Fibroblast of the conjunctiva (primary cell): ENCODE results near the gene WDR37.

Source experiments
- DNase-seq: peaks from one replicate; pipeline ENCODE4 v3.0.0-alpha.2; 2010; ENCODE audit warnings: low read depth

The WDR37 gene

GRCh38 chr10:1128649-1129048, 72.5 kb downstream of the WDR37 start:
- no peak for DNase-seq

- DNase-seq: no peak
These were observed 74.0 kb downstream of the WDR37 start for GRCh38 chr10:1130226-1130625.

GRCh38 chr10:1130995-1131790, 75.0 kb downstream of the WDR37 start:
- no peak for DNase-seq

DNA sequence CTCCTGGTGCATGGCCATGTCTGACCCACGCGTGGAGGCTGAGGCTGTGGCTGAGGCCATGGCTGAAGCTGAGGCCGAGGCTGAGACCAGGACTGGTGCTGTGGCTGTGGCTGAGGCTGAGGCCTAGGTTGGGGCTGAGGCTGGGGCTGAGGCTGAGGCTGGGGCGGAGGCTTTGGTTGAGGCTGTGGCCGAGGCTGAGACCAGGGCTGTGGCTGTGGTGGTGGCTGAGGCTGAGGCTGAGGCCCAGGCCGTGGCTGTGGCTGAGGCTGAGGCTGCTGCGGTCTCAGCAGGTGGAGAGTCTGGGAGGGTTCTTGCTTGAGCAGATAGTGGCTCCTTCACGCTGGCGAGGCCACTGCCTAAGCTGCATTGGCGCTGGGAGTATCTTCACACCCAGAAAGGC, 76.4 kb downstream of the WDR37 start:
- DNase-seq: no peak

GRCh38 chr10:1133495-1134045, 77.4 kb downstream of the WDR37 start:
- DNase-seq: no peak

DNA sequence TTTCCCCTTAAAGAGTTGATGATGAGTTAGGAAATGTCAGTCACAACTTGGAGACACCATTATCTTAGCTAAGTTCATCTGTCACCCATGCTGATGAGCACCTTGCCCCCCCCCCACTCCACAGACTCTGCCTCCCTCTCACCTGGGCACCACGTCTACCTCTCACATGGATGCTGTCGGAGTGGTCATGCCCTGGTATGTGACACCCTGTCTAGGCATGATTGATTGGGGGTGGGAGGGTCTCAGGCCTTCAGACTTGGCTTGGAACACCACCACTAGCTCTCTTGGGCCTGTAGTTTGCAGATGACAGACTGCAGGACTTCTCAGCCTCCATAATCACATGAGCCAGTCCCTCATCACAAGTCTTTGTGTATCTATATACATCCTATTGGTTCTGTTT, 78.0 kb downstream of the WDR37 start:
- no peak for DNase-seq

DNA sequence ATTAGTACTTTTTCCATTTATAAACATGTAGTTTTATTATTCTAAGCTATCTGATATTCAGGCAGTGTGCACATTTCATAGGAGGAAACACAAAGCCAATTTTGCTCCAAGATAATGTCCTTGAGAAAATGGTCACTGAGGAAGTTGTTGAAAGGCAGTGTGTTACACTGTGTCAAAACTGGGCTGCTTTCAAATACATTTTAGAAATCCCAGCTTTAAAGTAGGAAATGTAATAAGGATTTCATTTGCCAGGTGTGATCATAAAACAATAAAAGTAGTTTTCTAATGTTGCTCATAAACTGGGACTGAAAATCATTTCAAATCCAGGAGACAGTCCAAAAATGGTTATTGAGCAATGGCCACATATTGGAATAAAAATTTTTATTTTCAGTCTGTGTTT, 80.1 kb downstream of the WDR37 start:
- no peak for DNase-seq

GRCh38 chr10:1137499-1138163, 81.4 kb downstream of the WDR37 start:
- no peak for DNase-seq

DNA sequence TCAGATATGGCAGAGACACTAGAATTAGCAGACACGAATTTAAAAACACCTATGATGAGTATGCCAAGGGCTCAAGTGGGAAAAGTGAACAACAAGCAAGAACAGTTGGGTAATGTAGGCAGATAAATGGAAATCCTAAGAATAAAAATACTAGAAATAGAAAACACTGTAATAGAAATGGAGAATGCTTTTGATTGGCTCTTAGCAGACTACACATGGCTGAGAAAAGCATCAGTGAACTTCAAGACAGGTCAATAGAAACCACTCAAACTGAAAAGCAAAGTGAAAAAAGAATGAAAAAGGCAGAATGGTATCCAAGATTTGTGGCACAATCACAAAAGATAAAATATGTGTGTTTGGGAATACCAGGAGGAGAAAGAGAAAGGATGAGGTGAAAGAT, 82.3 kb downstream of the WDR37 start:
- no peak for DNase-seq

DNA sequence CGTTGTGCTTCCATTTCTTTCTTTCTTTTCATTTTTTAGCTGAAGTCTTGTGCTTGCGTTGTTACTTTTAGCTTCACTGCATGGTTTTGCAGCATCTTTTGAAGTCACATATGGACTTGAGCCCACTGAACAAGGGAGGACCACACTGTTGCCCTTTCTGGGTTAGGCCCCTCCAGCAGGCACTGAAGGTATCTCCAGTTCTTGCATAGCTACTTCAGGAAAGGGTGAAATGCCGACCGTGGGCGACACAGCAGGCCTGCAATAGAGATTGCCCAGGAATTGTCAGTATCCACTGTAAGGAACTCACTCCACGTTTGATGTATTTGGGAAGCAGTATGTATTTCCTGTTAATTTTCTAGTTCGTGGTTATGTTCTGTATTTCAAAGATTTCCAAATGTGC, 85.1 kb downstream of the WDR37 start:
- no peak for DNase-seq

GRCh38 chr10:1141701-1142100, 85.5 kb downstream of the WDR37 start:
- no peak for DNase-seq

- no peak for DNase-seq
These were observed 86.4 kb downstream of the WDR37 start for GRCh38 chr10:1142596-1142995.

GRCh38 chr10:1147810-1148209, 91.6 kb downstream of the WDR37 start:
- DNase-seq: no peak

DNA sequence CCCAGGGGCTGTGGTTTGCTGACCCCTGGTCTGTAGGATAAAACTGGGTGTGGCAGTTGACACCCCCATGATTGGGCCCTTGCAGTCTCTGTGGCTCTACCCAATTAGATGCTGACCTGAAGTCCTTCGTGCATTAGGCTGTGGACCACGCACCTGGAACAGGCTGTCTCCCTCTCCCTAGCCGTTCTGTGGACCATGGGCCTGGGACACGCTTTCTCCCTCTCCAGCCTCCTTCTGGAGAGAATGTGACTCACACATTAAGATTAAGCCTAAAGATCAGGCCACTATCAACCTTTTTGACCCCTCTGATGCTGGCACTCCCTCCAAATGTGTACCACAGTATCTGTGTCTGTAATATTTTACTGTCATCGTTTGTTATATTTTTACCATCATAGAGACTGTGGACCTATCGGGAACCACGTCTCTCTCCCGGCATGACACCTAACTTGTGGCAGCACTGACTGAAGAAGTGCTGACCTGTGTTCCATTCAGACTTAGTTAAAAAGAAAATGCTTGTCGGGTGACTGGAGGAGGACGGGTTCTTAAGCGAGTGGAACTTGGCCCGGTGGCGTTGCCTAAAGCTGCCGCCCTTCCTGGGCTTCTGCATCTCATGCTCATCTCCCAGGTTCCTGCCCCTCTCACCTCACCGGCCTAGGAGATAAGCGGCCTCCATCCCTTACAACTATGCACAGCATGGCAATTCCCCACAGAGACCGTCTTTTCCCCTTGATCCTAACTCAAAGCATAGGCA, 92.8 kb downstream of the WDR37 start:
- DNase-seq: no peak

- DNase-seq: no peak
These were observed 93.8 kb downstream of the WDR37 start for GRCh38 chr10:1149793-1150637.

GRCh38 chr10:1150638-1150955, 94.4 kb downstream of the WDR37 start:
- DNase-seq: no peak

DNA sequence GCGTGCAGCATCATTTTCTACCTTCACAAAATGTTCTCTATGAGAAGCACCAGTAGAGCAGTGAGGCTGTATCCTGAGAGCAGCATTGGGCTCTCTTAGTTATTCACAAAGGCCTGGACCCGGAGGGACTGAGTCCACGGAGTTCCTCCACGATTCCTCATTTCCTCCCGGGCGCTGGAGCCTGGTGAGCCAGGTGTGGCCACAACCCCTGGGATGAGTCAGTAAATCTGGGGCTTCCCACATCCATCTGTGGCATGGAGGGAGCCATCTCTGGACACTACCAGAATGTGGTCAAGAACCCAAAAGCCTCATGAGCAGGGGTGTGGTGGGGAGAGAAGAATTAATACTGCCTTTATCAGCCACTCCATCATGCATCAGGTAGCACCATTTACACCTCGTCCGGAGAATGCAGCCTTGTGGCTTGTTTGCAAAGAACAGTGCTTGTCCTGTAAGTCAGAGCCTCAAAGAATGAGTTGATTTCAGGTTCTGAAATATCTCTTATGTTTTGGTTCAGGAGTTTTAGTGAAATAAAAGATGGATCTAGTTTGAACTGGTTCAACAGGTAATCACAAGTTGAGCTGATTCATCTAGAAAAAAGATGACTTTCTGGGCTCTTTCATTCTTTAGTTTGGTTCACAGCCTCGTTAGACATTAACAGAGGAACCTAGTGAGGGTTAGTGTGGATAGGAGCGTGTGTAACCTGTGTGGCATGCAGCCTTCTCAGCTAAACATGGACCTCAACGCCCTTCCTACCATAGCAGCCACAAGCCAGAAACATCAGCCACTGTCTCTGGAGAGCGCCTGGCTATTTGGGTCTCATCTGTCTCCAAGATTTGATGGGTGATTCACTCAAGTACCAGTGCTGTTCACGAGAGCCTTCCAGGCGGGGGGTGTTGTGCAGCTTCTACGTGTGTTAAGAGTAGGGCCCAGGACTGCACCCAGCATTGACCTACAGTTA, 95.2 kb downstream of the WDR37 start:
- DNase-seq: no peak

DNA sequence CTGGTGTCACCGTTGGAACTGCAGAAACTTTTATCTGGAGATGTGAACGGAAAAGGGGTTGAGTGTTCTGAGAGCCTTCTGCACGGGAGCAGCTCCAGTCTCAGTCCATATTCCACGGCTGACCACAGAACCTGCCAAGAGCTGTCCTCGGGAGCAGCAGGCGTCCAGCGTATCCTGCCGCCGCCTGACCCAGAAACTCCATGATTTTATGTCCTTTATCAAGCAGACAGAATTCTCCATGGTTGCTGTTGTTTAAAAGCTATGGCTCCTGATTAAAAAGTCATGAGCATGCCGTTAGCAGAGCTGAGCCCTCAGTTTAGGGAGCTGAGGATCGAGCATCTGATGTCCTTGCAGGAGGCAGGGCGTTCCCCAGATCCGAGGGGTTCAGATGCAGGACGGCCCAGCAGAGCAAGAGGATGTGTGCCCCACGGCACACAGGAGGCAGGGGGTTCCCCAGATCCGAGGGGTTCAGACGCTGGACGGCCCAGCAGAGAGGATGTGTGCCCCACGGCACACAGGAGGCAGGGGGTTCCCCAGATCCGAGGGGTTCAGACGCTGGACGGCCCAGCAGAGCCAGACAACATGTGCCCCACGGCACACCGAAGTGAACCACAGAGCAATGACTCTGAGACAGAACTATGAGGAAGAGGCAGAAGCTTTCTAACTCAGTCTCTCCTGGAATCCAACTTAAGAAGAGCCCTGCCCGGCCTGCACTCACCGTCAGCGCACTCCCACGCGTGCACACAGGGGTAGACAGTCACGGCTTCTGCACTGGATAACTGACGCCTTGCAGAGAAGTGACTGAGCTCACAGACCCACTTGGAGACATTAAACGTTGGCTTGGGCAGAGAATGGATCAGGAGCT, 96.4 kb downstream of the WDR37 start:
- DNase-seq: no peak

- DNase-seq: no peak
These were observed 97.1 kb downstream of the WDR37 start for GRCh38 chr10:1153251-1153763.
